IPS-NIHi7 (cell line): ENCODE measurements around the gene G6PC3.
"Not testable (repeated sequence)": the region's sequence is repeated elsewhere in the genome, so short reads cannot be mapped to it uniquely, and the experiment has no call there.

ENCODE experiments used
- DNase-seq: peaks from one replicate; pipeline ENCODE4 v3.0.0; 2012; ENCODE audit warnings: mixed read lengths; ENCODE audit errors: extremely low spot score

G6PC3 gene

GRCh38 chr17:44105941-44106340, 35.4 kb downstream of the G6PC3 start:
- no peak for DNase-seq

- no peak for DNase-seq
These were observed 36.3 kb downstream of the G6PC3 start for GRCh38 chr17:44106801-44107200.

GRCh38 chr17:44108440-44109311, 38.1 kb downstream of the G6PC3 start:
- peak; percentile 38 for DNase-seq

GRCh38 chr17:44109312-44109630, 38.7 kb downstream of the G6PC3 start:
- no peak for DNase-seq

GRCh38 chr17:44110011-44110686, 39.6 kb downstream of the G6PC3 start:
- no peak for DNase-seq

GRCh38 chr17:44110823-44111633, 40.5 kb downstream of the G6PC3 start:
- DNase-seq = peak; percentile 89

GRCh38 chr17:44111777-44112176, 41.2 kb downstream of the G6PC3 start:
- no peak for DNase-seq

GRCh38 chr17:44112284-44113280, 42.0 kb downstream of the G6PC3 start:
- no peak for DNase-seq

- DNase-seq = no peak
These were observed 42.8 kb downstream of the G6PC3 start for GRCh38 chr17:44113382-44113781.

GRCh38 chr17:44113868-44114840, 43.6 kb downstream of the G6PC3 start:
- no peak for DNase-seq

- DNase-seq = peak; percentile 51
These were observed 45.3 kb downstream of the G6PC3 start for GRCh38 chr17:44115585-44116415.

GRCh38 chr17:44117351-44117750, 46.8 kb downstream of the G6PC3 start:
- DNase-seq = no peak

- DNase-seq = no peak
These were observed 48.0 kb downstream of the G6PC3 start for GRCh38 chr17:44118427-44119050.

- no peak for DNase-seq
These were observed 48.5 kb downstream of the G6PC3 start for GRCh38 chr17:44119062-44119461.

GRCh38 chr17:44119798-44120197, 49.3 kb downstream of the G6PC3 start:
- DNase-seq = no peak

- DNase-seq = not testable (repeated sequence)
These were observed 49.7 kb downstream of the G6PC3 start for GRCh38 chr17:44120281-44120680.

GRCh38 chr17:44120851-44121605, 50.5 kb downstream of the G6PC3 start:
- DNase-seq = no peak
